HG03575 (cell line): ENCODE results near the gene CPOX.
"Not testable (repeated sequence)": the region's sequence is repeated elsewhere in the genome, so short reads cannot be mapped to it uniquely, and the experiment has no call there.

Experiments
- ATAC-seq: cut with Tn5 transposase; IDR thresholded peaks from one replicate; pipeline ENCODE4 v1.9.1; 2021; ENCODE audit not compliant: unreplicated experiment, insufficient number of reproducible peaks, low FRiP score; ENCODE audit errors: extremely low read depth

CPOX gene

GRCh38 chr3:98567666-98568270 is 25.6 kb downstream of the CPOX start:
- no peak for ATAC-seq

- ATAC-seq: no peak
Measured at GRCh38 chr3:98565843-98566242, 27.6 kb downstream of the CPOX start.

- no peak for ATAC-seq
Measured at GRCh38 chr3:98565237-98565643, 28.2 kb downstream of the CPOX start.

GRCh38 chr3:98564282-98565005 is 29.0 kb downstream of the CPOX start:
- ATAC-seq: no peak

GRCh38 chr3:98563661-98564281 is 29.6 kb downstream of the CPOX start:
- ATAC-seq: peak; percentile 43

- no peak for ATAC-seq
Measured at GRCh38 chr3:98561727-98562521, 31.5 kb downstream of the CPOX start.

- ATAC-seq: no peak
Measured at GRCh38 chr3:98560911-98561310, 32.5 kb downstream of the CPOX start.

- ATAC-seq: not testable (repeated sequence)
Measured at GRCh38 chr3:98559769-98560168, 33.6 kb downstream of the CPOX start.

- no peak for ATAC-seq
Measured at GRCh38 chr3:98558100-98558827, 35.1 kb downstream of the CPOX start.

- no peak for ATAC-seq
Measured at GRCh38 chr3:98557324-98558010, 35.9 kb downstream of the CPOX start.

- peak; percentile 72 for ATAC-seq
Measured at GRCh38 chr3:98556164-98557130, 37.0 kb downstream of the CPOX start.

GRCh38 chr3:98555025-98555379 is 38.4 kb downstream of the CPOX start:
- no peak for ATAC-seq

- no peak for ATAC-seq
Measured at GRCh38 chr3:98554580-98554979, 38.8 kb downstream of the CPOX start.

- ATAC-seq: no peak
Measured at GRCh38 chr3:98553753-98554152, 39.7 kb downstream of the CPOX start.

- ATAC-seq: no peak
Measured at GRCh38 chr3:98553021-98553563, 40.3 kb downstream of the CPOX start.

- no peak for ATAC-seq
Measured at GRCh38 chr3:98552232-98553020, 41.0 kb downstream of the CPOX start.
